GM12874 (cell line): ENCODE results near the gene GABARAPL1.

Experiments
- CTCF ChIP-seq: IDR thresholded peaks from 2 replicates; pipeline ENCODE4 v1.5.1; 2011; ENCODE audit warnings: low read depth, mild to moderate bottlenecking, control low read depth, low read length, moderate library complexity; ENCODE audit not compliant: insufficient read depth

Gene GABARAPL1

GRCh38 chr12:10227648-10228047 is 15.0 kb downstream of the GABARAPL1 start:
- TF ChIP-seq CTCF = no peak

GRCh38 chr12:10234562-10234961 is 21.9 kb downstream of the GABARAPL1 start:
- TF ChIP-seq CTCF = no peak

- peak; percentile 55 for TF ChIP-seq CTCF
Observed at GRCh38 chr12:10235761-10236631, 23.3 kb downstream of the GABARAPL1 start.

- TF ChIP-seq CTCF = no peak
Observed at GRCh38 chr12:10236720-10237119, 24.0 kb downstream of the GABARAPL1 start.

GRCh38 chr12:10238526-10238925 is 25.8 kb downstream of the GABARAPL1 start:
- no peak for TF ChIP-seq CTCF

- no peak for TF ChIP-seq CTCF
Observed at GRCh38 chr12:10241290-10241689, 28.6 kb downstream of the GABARAPL1 start.

- no peak for TF ChIP-seq CTCF
Observed at GRCh38 chr12:10241727-10242126, 29.1 kb downstream of the GABARAPL1 start.
